ENCODE results near the gene LSM2. TPM values are rescaled to one million over a fixed set of nuclear protein-coding genes. Genes with fewer than 3 reads are reported as not detected.
"Not testable (repeated sequence)": the region's sequence is repeated elsewhere in the genome, so short reads cannot be mapped to it uniquely, and the experiment has no call there.

LSM2 gene
- total RNA-seq, 4 donors from 2014 or later: 23.5 to 43.0 (median 34.8) TPM

GRCh38 chr6:31794866-31795615 is 11.7 kb downstream of the LSM2 start:
- in situ Hi-C loops (cut with MboI; ENCODE audit: low pct_ligation_motif_present in 1 of 4, low pct_unique_long_range_greater_than_20kb in 1 of 4, low sequenced_read_pairs in 3 of 4): no loop called here
- 0 to 1% methylated on average over 3 to 44 of the region's 44 CpGs for WGBS, 2 donors (ENCODE audit: low coverage in 1 of 2)
- intact Hi-C loops (cut with DNase I; ENCODE audit: low total_unique reads): no loop called here

GRCh38 chr6:31794294-31794865 is 12.4 kb downstream of the LSM2 start:
- Histone ChIP-seq H3K36me3 (peaks cover 0 to 7% (median 3%) of the 10 kb centered on the region in 4 donors), H3K4me3 (peak overlapping the region; percentile 70 to 99 (median 89)), H3K4me1 (peaks cover 12 to 19% (median 15%) of the 10 kb centered on the region in 4 donors), H3K9me3 (no peaks in the 10 kb centered on the region), H3K27ac (peak overlapping the region; percentile 93 to 97 (median 95)), H3K27me3 (no peaks in the 10 kb centered on the region)
- intact Hi-C loops (cut with DNase I; ENCODE audit: low total_unique reads) (no loop called here), in situ Hi-C loops (cut with MboI; ENCODE audit: low pct_ligation_motif_present in 1 of 4, low pct_unique_long_range_greater_than_20kb in 1 of 4, low sequenced_read_pairs in 3 of 4) (no loop called here)
- no peak for DNase-seq
- 9 to 20% methylated on average over 1 to 7 of the region's 7 CpGs for WGBS, 2 donors (ENCODE audit: low coverage in 1 of 2)
- TF ChIP-seq POLR2A (IDR thresholded peaks at IDR 0.05): no peak
- TF ChIP-seq EP300 (IDR thresholded peaks at IDR 0.05; ENCODE audit: low read depth): no peak

More at GRCh38 chr6:31794866-31795615, 11.7 kb downstream of the LSM2 start:
- H3K27me3 ChIP-seq: no peaks in the 10 kb centered on the region
- H3K4me1 ChIP-seq: peaks cover 12 to 19% (median 15%) of the 10 kb centered on the region in 4 donors
- TF ChIP-seq POLR2A (IDR thresholded peaks at IDR 0.05): no peak
- TF ChIP-seq EP300 (IDR thresholded peaks at IDR 0.05; ENCODE audit: low read depth): no peak
- no peak for TF ChIP-seq POLR2AphosphoS5 (IDR thresholded peaks at IDR 0.05)
- no peak for TF ChIP-seq CTCF (IDR thresholded peaks at IDR 0.05)
- H3K27ac ChIP-seq: peak overlapping the region; percentile 93 to 97 (median 95)
- peaks cover 0 to 7% (median 3%) of the 10 kb centered on the region in 4 donors for H3K36me3 ChIP-seq
- DNase-seq: no peak
- H3K9me3 ChIP-seq: no peaks in the 10 kb centered on the region
- peak overlapping the region; percentile 70 to 99 (median 89) for H3K4me3 ChIP-seq

- DNase-seq; H3K4me3 ChIP-seq; H3K9me3 ChIP-seq; in situ Hi-C loops (cut with MboI; ENCODE audit: low pct_ligation_motif_present in 1 of 4, low pct_unique_long_range_greater_than_20kb in 1 of 4, low sequenced_read_pairs in 3 of 4); intact Hi-C loops (cut with DNase I; ENCODE audit: low total_unique reads); H3K27me3 ChIP-seq; H3K36me3 ChIP-seq: not testable (repeated sequence)
- Histone ChIP-seq H3K4me1 (peaks cover 12 to 19% (median 15%) of the 10 kb centered on the region in 4 donors), H3K27ac (peak overlapping the region; percentile 93 to 97 (median 95))
- 84% methylated on average over 6 of the region's 6 CpGs; no CpG with 5 or more reads in 1 of the 2 donors for WGBS, 2 donors (ENCODE audit: low coverage in 1 of 2)
Observed at GRCh38 chr6:31793927-31794245, 12.9 kb downstream of the LSM2 start.

GRCh38 chr6:31792761-31793171 is 14.0 kb downstream of the LSM2 start:
- no peaks in the 10 kb centered on the region for H3K27me3 ChIP-seq
- in situ Hi-C loops (cut with MboI; ENCODE audit: low pct_ligation_motif_present in 1 of 4, low pct_unique_long_range_greater_than_20kb in 1 of 4, low sequenced_read_pairs in 3 of 4) (no loop called here), intact Hi-C loops (cut with DNase I; ENCODE audit: low total_unique reads) (no loop called here)
- peaks cover 0 to 7% (median 3%) of the 10 kb centered on the region in 4 donors for H3K36me3 ChIP-seq
- no peak overlapping the region for H3K27ac ChIP-seq
- no peaks in the 10 kb centered on the region for H3K9me3 ChIP-seq
- TF ChIP-seq POLR2A (IDR thresholded peaks at IDR 0.05): no peak
- TF ChIP-seq CTCF (IDR thresholded peaks at IDR 0.05): no peak
- TF ChIP-seq EP300 (IDR thresholded peaks at IDR 0.05; ENCODE audit: low read depth): no peak
- no peak for TF ChIP-seq POLR2AphosphoS5 (IDR thresholded peaks at IDR 0.05)
- peaks cover 12 to 19% (median 15%) of the 10 kb centered on the region in 4 donors for H3K4me1 ChIP-seq
- H3K4me3 ChIP-seq: no peak overlapping the region
- 92% methylated on average over 11 of the region's 12 CpGs; no CpG with 5 or more reads in 1 of the 2 donors for WGBS, 2 donors (ENCODE audit: low coverage in 1 of 2)
- no peak for DNase-seq

GRCh38 chr6:31792090-31792374 is 14.7 kb downstream of the LSM2 start:
- 82% methylated on average over 3 of the region's 3 CpGs; no CpG with 5 or more reads in 1 of the 2 donors for WGBS, 2 donors (ENCODE audit: low coverage in 1 of 2)
- H3K27ac ChIP-seq: no peak overlapping the region
- intact Hi-C loops (cut with DNase I; ENCODE audit: low total_unique reads): no loop called here

More at GRCh38 chr6:31792090-31792374, 14.7 kb downstream of the LSM2 start:
- Histone ChIP-seq H3K27me3 (no peaks in the 10 kb centered on the region), H3K4me3 (no peak overlapping the region), H3K36me3 (peaks cover 0 to 7% (median 3%) of the 10 kb centered on the region in 4 donors), H3K9me3 (no peaks in the 10 kb centered on the region), H3K4me1 (peaks cover 12 to 19% (median 15%) of the 10 kb centered on the region in 4 donors)
- in situ Hi-C loops (cut with MboI; ENCODE audit: low pct_ligation_motif_present in 1 of 4, low pct_unique_long_range_greater_than_20kb in 1 of 4, low sequenced_read_pairs in 3 of 4): no loop called here
- TF ChIP-seq POLR2A (IDR thresholded peaks at IDR 0.05): no peak
- TF ChIP-seq POLR2AphosphoS5 (IDR thresholded peaks at IDR 0.05): no peak
- TF ChIP-seq EP300 (IDR thresholded peaks at IDR 0.05; ENCODE audit: low read depth): no peak
- no peak for TF ChIP-seq CTCF (IDR thresholded peaks at IDR 0.05)
- no peak for DNase-seq

All from transverse colon (tissue), 4 donors.